ENCODE data around the gene ASTL.

Gene ASTL

DNA sequence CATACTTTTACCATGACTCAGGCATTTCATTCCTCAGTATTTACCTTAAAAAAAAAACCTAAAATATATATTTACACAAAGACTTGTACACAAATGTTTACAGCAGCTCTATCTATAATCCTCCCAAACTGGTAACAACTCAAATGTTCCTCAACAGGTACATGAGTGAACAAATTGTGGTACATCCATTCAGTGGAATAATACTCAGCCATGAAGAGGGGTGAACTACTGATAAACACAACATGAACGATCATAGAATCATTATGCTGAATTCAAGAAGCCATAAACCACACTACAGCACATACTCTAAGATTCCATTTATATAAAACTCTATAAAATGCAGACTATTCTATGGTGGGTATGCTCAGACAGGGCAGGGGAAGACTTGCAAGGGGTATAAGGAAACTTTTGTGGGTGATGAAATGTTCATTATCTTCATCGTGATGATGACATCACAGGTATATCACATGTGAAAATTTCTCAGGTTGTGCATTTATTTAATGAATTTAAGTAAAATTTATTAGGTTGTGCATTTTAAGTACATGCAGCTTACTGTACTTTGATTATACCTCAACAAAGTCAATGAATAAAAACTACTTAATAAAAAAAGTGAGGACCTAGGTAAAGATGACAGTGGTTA is 31.7 kb upstream of the ASTL start:
- Histone ChIP-seq H3K27ac (replicated peaks) (no peak overlapping the region), H3K4me3 (replicated peaks; ENCODE audit: insufficient read depth, low read length) (no peak overlapping the region), H3K27me3 (ENCODE audit: insufficient read depth, poor library complexity, severe bottlenecking) (no peaks in the 10 kb centered on the region)
- no peak for TF ChIP-seq GABPA (IDR thresholded peaks at IDR 0.05; ENCODE audit: low read depth)
- TF ChIP-seq, protein P1, sequence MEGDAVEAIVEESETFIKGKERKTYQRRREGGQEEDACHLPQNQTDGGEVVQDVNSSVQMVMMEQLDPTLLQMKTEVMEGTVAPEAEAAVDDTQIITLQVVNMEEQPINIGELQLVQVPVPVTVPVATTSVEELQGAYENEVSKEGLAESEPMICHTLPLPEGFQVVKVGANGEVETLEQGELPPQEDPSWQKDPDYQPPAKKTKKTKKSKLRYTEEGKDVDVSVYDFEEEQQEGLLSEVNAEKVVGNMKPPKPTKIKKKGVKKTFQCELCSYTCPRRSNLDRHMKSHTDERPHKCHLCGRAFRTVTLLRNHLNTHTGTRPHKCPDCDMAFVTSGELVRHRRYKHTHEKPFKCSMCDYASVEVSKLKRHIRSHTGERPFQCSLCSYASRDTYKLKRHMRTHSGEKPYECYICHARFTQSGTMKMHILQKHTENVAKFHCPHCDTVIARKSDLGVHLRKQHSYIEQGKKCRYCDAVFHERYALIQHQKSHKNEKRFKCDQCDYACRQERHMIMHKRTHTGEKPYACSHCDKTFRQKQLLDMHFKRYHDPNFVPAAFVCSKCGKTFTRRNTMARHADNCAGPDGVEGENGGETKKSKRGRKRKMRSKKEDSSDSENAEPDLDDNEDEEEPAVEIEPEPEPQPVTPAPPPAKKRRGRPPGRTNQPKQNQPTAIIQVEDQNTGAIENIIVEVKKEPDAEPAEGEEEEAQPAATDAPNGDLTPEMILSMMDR (IDR thresholded peaks at IDR 0.05; ENCODE audit: insufficient read depth, low read length): no peak
- TF ChIP-seq SPI1 (IDR thresholded peaks at IDR 0.05; ENCODE audit: borderline replicate concordance, low read depth): no peak
- no peak for TF ChIP-seq POLR2AphosphoS5 (IDR thresholded peaks at IDR 0.05; ENCODE audit: low read depth)
- TF ChIP-seq, protein P2, sequence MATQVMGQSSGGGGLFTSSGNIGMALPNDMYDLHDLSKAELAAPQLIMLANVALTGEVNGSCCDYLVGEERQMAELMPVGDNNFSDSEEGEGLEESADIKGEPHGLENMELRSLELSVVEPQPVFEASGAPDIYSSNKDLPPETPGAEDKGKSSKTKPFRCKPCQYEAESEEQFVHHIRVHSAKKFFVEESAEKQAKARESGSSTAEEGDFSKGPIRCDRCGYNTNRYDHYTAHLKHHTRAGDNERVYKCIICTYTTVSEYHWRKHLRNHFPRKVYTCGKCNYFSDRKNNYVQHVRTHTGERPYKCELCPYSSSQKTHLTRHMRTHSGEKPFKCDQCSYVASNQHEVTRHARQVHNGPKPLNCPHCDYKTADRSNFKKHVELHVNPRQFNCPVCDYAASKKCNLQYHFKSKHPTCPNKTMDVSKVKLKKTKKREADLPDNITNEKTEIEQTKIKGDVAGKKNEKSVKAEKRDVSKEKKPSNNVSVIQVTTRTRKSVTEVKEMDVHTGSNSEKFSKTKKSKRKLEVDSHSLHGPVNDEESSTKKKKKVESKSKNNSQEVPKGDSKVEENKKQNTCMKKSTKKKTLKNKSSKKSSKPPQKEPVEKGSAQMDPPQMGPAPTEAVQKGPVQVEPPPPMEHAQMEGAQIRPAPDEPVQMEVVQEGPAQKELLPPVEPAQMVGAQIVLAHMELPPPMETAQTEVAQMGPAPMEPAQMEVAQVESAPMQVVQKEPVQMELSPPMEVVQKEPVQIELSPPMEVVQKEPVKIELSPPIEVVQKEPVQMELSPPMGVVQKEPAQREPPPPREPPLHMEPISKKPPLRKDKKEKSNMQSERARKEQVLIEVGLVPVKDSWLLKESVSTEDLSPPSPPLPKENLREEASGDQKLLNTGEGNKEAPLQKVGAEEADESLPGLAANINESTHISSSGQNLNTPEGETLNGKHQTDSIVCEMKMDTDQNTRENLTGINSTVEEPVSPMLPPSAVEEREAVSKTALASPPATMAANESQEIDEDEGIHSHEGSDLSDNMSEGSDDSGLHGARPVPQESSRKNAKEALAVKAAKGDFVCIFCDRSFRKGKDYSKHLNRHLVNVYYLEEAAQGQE (IDR thresholded peaks at IDR 0.05; ENCODE audit: insufficient replicate concordance, low read depth): no peak
- DNase-seq (ENCODE audit: low read depth in 1 of 2, low spot score in 1 of 2): no peak

DNA sequence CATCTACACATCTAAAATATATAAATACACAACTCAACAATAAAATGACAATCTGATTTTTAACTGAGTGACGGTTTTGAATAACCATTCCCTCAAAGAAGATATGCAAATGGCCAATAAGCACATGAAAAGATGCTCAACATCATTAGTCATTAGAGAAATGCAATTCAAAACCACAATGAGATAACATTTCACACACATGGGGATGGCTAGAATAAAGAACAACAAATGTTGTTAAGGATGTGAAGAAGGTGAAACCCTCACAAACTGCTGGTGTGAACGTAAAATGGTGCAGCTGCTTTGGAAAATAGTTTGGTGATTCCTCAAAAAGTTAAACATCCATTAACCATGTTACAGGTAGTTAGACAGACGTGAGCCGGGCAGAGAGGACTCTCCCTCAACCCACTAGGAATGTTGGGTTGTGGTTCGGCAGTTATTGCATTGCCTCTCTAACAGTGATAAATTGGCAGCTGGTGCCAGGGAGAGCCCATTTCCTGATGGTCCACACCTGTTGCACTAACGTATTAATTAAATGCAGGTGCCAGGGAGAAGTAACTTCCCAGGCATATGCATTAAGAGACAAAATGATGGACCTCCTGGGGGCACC is 29.2 kb upstream of the ASTL start:
- no peak overlapping the region for H3K27ac ChIP-seq (replicated peaks)
- TF ChIP-seq, protein P1 (IDR thresholded peaks at IDR 0.05; ENCODE audit: insufficient read depth, low read length): no peak
- TF ChIP-seq SPI1 (IDR thresholded peaks at IDR 0.05; ENCODE audit: borderline replicate concordance, low read depth): no peak
- no peaks in the 10 kb centered on the region for H3K27me3 ChIP-seq (ENCODE audit: insufficient read depth, poor library complexity, severe bottlenecking)
- H3K4me3 ChIP-seq (replicated peaks; ENCODE audit: insufficient read depth, low read length): no peak overlapping the region
- DNase-seq (ENCODE audit: low read depth in 1 of 2, low spot score in 1 of 2): no peak

DNA sequence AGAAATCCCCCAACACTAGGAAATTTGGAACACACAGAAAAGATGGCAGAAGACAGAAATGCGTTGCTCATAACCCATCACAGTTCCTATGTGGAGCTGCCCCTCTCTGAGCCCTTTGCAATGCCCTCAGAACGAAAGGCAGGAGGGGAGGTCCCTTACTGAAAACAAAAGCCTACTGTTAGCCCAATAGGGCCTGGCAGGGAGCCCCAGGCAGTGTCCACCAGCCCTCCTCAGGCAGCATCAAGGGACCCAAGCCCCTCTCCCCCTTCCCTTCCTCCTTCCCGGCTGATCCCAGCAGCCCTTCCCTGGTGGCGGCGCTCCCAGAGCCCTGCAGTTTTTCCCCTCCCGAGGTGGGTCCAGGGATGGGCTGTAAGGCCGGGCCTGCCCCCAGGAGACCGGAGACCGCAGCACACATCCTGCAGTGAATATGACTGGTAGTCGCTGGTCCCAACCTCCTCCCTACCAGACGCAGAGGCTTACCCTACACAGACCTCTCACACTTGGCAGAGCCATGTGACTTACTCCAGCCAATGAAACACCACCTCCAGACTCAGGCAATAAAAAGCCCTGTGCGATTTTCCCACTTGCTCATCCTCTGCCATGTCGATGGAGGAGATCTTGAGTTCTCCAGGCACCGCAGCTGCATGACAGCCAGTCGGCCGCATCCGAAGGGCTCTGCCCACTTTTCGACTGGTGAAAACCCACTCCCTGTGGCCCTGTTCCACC is 26.3 kb upstream of the ASTL start:
- no peak for DNase-seq (ENCODE audit: low read depth in 1 of 2, low spot score in 1 of 2)
- TF ChIP-seq GABPA (IDR thresholded peaks at IDR 0.05; ENCODE audit: low read depth) (no peak), SPI1 (IDR thresholded peaks at IDR 0.05; ENCODE audit: borderline replicate concordance, low read depth) (no peak), POLR2AphosphoS5 (IDR thresholded peaks at IDR 0.05; ENCODE audit: low read depth) (no peak)
- TF ChIP-seq, protein P2 (IDR thresholded peaks at IDR 0.05; ENCODE audit: insufficient replicate concordance, low read depth): no peak
- TF ChIP-seq, protein P1 (IDR thresholded peaks at IDR 0.05; ENCODE audit: insufficient read depth, low read length): no peak
- Histone ChIP-seq H3K27ac (replicated peaks) (no peak overlapping the region), H3K27me3 (ENCODE audit: insufficient read depth, poor library complexity, severe bottlenecking) (no peaks in the 10 kb centered on the region), H3K4me3 (replicated peaks; ENCODE audit: insufficient read depth, low read length) (no peak overlapping the region)

Measured in HL-60 (cell line).